Measurements from ENCODE around the gene AURKAIP1. TPM values are rescaled to one million over a fixed set of nuclear protein-coding genes. Genes with fewer than 3 reads are reported as not detected.

Gene AURKAIP1
- total and polyA plus RNA-seq, 2 of the 13 experiments (the other 11 are each of a cell fraction or from before 2014, with no cell fraction given), result 69.5 to 175 TPM

- TF ChIP-seq AKNA (CRISPR knock-in tag; IDR thresholded peaks at IDR 0.05; ENCODE audit: borderline replicate concordance) (no peak), BRF2 (CRISPR knock-in tag; IDR thresholded peaks at IDR 0.05) (no peak), FOSL1 (CRISPR knock-in tag; IDR thresholded peaks at IDR 0.05; ENCODE audit: borderline replicate concordance) (no peak), ZFX (CRISPR knock-in tag; IDR thresholded peaks at IDR 0.05; ENCODE audit: low read depth) (peak; percentile 98), ZFP41 (CRISPR knock-in tag; IDR thresholded peaks at IDR 0.05; ENCODE audit: borderline replicate concordance) (no peak), FOXA1 (IDR thresholded peaks at IDR 0.05) (no peak), FOXA1 (CRISPR knock-in tag; IDR thresholded peaks at IDR 0.05) (peak; percentile 61; the same call in 1 of the 2 replicates), NCOA1 (CRISPR knock-in tag; IDR thresholded peaks at IDR 0.05) (no peak), ZNF710 (CRISPR knock-in tag; IDR thresholded peaks at IDR 0.05; ENCODE audit: borderline replicate concordance) (peak; percentile 71; the same call in 1 of the 2 replicates), YY1 (IDR thresholded peaks at IDR 0.05; ENCODE audit: insufficient read depth, insufficient replicate concordance, low read depth, low read length) (peak; percentile 97), ZKSCAN1 (IDR thresholded peaks at IDR 0.05; ENCODE audit: low read length) (no peak), TBX3 (IDR thresholded peaks at IDR 0.05; ENCODE audit: borderline replicate concordance) (no peak), ZNF280D (CRISPR knock-in tag; IDR thresholded peaks at IDR 0.05) (0 out of 2 replicates have a peak, but pooled peaks have one; percentile 0), MED13 (CRISPR knock-in tag; IDR thresholded peaks at IDR 0.05) (peak; percentile 48; the same call in 1 of the 2 replicates), RAD51 (IDR thresholded peaks at IDR 0.05; ENCODE audit: borderline replicate concordance) (no peak), ATF5 (CRISPR knock-in tag; IDR thresholded peaks at IDR 0.05; ENCODE audit: low read depth) (no peak)
Observed at GRCh38 chr1:1406821-1407635, 32.0 kb upstream of the AURKAIP1 start, which contains the start of gene MRPL20 (continued).
